ENCODE results near the gene PLCB4.

The PLCB4 gene

DNA sequence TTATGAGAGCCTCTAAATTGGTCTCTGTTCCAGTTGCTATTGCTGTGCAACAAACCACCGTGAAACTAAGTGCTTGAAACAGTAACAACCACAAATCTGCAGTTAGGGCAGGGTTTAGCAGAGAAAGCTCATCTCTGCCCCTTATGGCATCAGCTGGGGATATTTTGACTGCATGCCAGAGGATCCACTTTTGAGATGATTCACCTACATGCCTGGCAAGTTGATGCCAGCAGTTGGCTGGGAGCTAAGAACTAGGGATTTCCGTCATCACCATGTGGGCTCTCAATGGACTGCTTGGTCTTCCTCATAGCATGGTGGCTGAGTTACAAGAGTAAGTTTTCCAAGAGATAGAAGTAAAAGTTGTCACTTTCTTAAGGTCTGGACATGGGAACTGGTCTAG lies 35.1 kb downstream of the PLCB4 start:
- DNase-seq (ENCODE audit: low spot score), result no peak

- DNase-seq (ENCODE audit: low spot score), result no peak
These were observed 39.4 kb downstream of the PLCB4 start for GRCh38 chr20:9108260-9108659.

DNA sequence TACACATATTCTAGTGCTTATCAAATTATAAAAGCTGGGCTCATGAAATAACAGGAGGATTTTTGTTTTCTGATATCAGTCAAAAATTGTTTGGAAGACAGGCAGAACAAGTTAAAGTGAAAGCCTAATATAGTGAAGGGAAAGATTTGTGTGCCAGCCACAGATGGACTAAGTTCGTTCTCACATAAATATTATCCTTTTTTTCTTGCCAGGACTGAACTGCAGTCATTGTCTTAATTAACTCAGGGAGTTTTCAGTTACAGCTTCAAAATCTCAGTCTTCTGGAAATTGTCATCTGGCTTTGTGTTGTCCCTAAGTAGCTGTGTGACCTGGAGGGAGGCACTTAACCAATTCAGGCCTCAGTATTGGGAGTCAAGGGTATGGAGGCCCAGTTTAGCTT lies 40.7 kb downstream of the PLCB4 start:
- DNase-seq (ENCODE audit: low spot score), result no peak

DNA sequence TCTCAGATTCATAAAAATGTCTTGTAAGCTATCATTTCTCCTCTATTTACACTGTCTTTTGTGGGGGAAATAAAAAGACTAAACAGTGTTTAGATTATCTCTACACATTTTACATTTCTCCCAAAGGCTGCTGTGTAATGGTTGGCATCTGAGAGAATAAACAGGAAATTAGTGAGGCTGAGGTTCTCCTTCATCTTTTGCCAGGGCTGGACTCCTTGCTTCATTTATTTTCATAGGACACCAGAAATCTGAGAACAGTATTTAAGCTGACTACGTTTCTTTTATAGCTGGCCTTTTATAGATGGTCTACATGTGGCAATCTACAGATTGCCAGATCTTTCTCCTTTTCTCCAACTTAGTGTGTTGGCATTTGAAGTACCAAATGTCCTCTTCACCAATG lies 41.5 kb downstream of the PLCB4 start:
- DNase-seq (ENCODE audit: low spot score), result no peak

- no peak for DNase-seq (ENCODE audit: low spot score)
These were observed 42.1 kb downstream of the PLCB4 start for GRCh38 chr20:9110916-9111432.

GRCh38 chr20:9112541-9113515 lies 43.9 kb downstream of the PLCB4 start:
- no peak for DNase-seq (ENCODE audit: low spot score)

GRCh38 chr20:9114709-9115108 lies 45.8 kb downstream of the PLCB4 start:
- no peak for DNase-seq (ENCODE audit: low spot score)

GRCh38 chr20:9117548-9117947 lies 48.7 kb downstream of the PLCB4 start:
- DNase-seq (ENCODE audit: low spot score), result no peak

GRCh38 chr20:9119776-9120175 lies 50.9 kb downstream of the PLCB4 start:
- DNase-seq (ENCODE audit: low spot score), result no peak

DNA sequence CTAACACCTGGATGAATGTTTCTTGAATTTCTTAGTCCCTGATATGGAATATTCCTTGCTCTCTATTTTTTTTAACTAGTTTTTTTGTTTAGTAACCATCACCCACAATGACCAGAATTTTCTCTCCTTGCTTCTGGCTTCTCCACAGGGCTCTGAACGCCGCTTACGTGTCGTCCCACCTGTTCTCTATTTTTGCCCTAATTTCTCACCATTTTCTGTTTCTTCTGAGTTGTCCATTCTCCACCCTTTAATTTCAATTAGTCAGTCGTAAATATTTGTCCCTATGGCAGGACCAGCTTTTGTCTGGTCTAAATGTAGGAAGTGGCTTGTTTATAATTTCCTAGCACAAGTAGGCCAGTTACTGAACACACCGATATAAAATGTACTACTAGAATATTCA lies 52.3 kb downstream of the PLCB4 start:
- no peak for DNase-seq (ENCODE audit: low spot score)

DNA sequence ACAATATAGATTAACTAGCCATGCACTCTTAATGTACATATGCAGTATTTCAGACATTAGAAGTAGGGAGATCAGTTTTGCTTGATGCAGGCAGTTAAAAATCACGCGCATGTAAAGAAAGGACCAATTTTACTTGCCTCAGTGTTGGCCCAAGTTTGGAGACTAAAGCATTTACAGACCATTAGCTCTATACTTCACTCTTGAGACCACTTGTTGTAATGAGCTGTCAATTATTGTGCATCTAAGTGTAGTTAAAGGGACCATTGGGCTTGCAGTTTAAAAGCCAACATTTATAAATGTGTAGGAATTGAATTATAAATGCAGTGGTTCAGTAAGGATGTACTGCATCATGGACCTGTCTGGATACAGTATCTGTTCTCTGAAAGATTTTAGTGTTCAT lies 53.7 kb downstream of the PLCB4 start:
- no peak for DNase-seq (ENCODE audit: low spot score)

GRCh38 chr20:9126527-9126926 lies 57.6 kb downstream of the PLCB4 start:
- DNase-seq (ENCODE audit: low spot score), result no peak

DNA sequence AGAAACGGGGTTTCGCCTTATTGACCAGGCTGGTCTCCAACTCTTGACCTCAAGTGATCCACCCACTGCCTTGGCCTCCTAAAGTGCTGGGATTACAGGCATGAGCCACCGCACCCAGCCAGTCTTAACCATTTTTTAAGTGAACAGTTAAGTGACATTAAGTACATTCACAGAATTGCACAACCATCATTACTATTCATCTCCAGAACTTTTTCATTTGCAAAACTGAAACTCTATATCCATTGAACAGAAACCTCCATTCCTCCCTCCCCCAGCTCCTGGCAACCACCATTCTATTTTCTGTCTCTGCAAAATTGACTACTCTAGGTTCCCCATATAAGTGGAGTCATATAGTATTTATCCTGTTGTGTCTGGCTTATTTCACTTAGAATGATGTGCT lies 59.7 kb downstream of the PLCB4 start:
- DNase-seq (ENCODE audit: low spot score), result no peak

GRCh38 chr20:9129756-9130155 lies 60.9 kb downstream of the PLCB4 start:
- DNase-seq (ENCODE audit: low spot score), result no peak

DNA sequence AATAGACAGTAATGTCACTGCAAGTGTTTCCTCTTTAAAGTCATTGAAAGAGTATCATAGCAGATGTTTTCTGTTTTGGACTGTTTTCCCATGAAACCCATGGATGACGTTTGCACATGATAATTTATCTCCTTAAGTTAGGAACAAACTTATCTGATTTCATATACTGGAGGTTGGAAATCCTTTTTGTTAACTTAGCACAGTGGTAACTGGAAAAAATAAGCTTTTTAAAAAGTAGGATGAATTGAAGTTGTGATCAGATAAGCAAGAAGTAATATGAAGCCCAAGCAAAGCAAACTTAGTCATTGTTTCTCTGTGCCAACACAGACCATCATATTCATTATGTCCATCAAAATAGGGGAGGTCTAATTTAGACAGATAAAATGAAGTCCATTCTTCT lies 61.6 kb downstream of the PLCB4 start:
- DNase-seq (ENCODE audit: low spot score), result no peak

DNA sequence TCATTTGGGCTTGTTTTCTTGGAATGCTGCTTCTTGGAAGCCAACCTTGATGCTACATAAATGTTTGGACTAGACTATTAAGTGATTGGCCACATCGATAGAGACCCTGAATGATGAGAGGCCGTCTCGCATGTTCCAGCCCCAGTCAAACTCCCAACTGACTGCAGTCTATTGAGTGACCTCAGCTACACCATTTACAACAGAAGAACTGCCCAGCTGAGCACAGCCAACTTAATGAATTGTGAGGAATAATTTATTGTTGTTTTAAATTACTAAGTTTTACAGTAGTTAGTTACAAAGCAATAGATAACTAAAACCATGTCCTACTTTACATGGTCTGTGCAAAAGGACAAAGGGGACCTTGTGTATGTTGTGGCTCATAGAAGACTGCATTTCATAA lies 63.0 kb downstream of the PLCB4 start:
- no peak for DNase-seq (ENCODE audit: low spot score)

- no peak for DNase-seq (ENCODE audit: low spot score)
These were observed 65.5 kb downstream of the PLCB4 start for GRCh38 chr20:9134346-9134745.

- no peak for DNase-seq (ENCODE audit: low spot score)
These were observed 67.2 kb downstream of the PLCB4 start for GRCh38 chr20:9136114-9136513.

DNA sequence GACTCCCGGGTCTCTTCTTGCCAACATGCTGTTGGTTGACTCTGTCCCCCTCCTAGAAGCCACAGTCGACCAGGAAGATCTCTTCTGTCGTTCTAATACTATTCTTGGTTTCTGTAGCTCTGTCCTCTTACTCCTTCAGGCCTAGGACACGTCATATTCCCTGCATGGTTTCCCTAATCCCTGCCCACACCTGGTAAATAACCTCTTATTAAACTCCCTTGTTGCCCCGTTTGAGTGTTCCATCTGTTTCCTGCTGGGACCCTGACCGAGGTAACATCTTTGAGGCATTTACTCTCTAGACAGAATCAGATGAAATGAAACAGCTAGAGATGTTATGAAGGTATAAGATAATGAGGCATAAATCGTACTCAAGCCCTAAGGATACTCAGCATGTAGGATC lies 68.1 kb downstream of the PLCB4 start:
- DNase-seq (ENCODE audit: low spot score), result no peak

- no peak for DNase-seq (ENCODE audit: low spot score)
These were observed 70.4 kb downstream of the PLCB4 start for GRCh38 chr20:9139106-9139833.

DNA sequence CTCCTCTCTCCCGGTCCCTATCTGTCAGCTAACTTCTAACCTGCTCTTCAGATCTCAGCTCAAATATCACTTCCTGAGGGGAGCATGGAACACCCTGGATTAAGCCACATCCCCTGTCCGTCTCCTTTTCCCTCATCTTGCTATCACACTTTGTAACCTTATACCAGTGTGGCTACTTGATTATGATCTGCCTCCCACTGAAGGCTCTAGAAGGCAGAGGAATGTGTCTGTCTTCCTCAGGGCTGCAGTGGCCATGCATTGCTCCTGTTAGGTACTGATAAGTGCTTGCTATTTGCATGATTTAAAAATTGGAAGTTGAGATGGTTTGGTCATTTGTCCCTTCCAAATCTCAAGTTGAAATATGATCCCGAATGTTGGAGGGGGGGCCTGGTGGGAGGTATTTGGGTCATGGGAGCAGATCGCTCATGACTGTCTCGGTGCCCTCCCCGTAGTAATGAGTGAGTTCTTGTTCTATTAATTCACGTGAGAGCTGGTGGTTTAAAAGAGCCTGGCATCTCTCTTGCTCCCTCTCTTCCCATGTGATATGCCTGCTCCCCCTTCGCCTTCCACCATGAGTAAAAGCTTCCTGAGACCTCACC lies 71.4 kb downstream of the PLCB4 start:
- no peak for DNase-seq (ENCODE audit: low spot score)

- DNase-seq (ENCODE audit: low spot score), result no peak
These were observed 72.2 kb downstream of the PLCB4 start for GRCh38 chr20:9141070-9141469.

- no peak for DNase-seq (ENCODE audit: low spot score)
These were observed 73.0 kb downstream of the PLCB4 start for GRCh38 chr20:9141921-9142320.
